ENCODE measurements around the gene UBR3. TPM values are rescaled to one million over a fixed set of nuclear protein-coding genes. Genes with fewer than 3 reads are reported as not detected.

UBR3 gene
- total RNA-seq, 4 donors from 2014 or later = 87.4 to 101 (median 97.3) TPM

GRCh38 chr2:170026361-170026760, 199.1 kb downstream of the UBR3 start:
- no peaks in the 10 kb centered on the region for H3K27me3 ChIP-seq
- no peak overlapping the region for H3K4me3 ChIP-seq
- H3K4me1 ChIP-seq = no peaks in the 10 kb centered on the region
- DNase-seq (ENCODE audit: low spot score in 2 of 2) = no peak
- TF ChIP-seq EP300 (IDR thresholded peaks at IDR 0.05) (no peak), CTCF (IDR thresholded peaks at IDR 0.05) (no peak), POLR2A (IDR thresholded peaks at IDR 0.05) (no peak)
- H3K9me3 ChIP-seq = peaks cover 0 to 6% (median 0%) of the 10 kb centered on the region in 4 donors
- no peak overlapping the region for H3K27ac ChIP-seq
- 97 to 100% methylated on average over 1 of the region's 1 CpG for WGBS, 2 donors
- H3K36me3 ChIP-seq = peaks cover 0 to 49% (median 6%) of the 10 kb centered on the region in 3 donors

- H3K36me3 ChIP-seq = peaks cover 0 to 39% (median 6%) of the 10 kb centered on the region in 3 donors
- H3K4me3 ChIP-seq = no peak overlapping the region
- peaks cover 0 to 10% (median 0%) of the 10 kb centered on the region in 4 donors for H3K9me3 ChIP-seq
- no peaks in the 10 kb centered on the region for H3K4me1 ChIP-seq
- no peaks in the 10 kb centered on the region for H3K27me3 ChIP-seq
- no peak overlapping the region for H3K27ac ChIP-seq
- no peak for DNase-seq (ENCODE audit: low spot score in 2 of 2)
- TF ChIP-seq CTCF (IDR thresholded peaks at IDR 0.05) (no peak), EP300 (IDR thresholded peaks at IDR 0.05) (no peak), POLR2A (IDR thresholded peaks at IDR 0.05) (no peak)
Measured at GRCh38 chr2:170029551-170029950, 202.3 kb downstream of the UBR3 start.

- H3K36me3 ChIP-seq = peaks cover 0 to 39% (median 6%) of the 10 kb centered on the region in 3 donors
- no peaks in the 10 kb centered on the region for H3K4me1 ChIP-seq
- H3K4me3 ChIP-seq = no peak overlapping the region
- TF ChIP-seq CTCF (IDR thresholded peaks at IDR 0.05) = no peak
- no peak for TF ChIP-seq EP300 (IDR thresholded peaks at IDR 0.05)
- TF ChIP-seq POLR2A (IDR thresholded peaks at IDR 0.05) = no peak
- no peak for DNase-seq (ENCODE audit: low spot score in 2 of 2)
- H3K9me3 ChIP-seq = peaks cover 0 to 10% (median 0%) of the 10 kb centered on the region in 4 donors
- no peaks in the 10 kb centered on the region for H3K27me3 ChIP-seq
- H3K27ac ChIP-seq = no peak overlapping the region
- WGBS, 2 donors = 86 to 89% methylated on average over 2 of the region's 2 CpGs
Measured at GRCh38 chr2:170030040-170030439, 202.8 kb downstream of the UBR3 start.

- H3K36me3 ChIP-seq = peaks cover 0 to 39% (median 6%) of the 10 kb centered on the region in 3 donors
- WGBS, 2 donors = 95 to 100% methylated on average over 1 of the region's 1 CpG
- H3K27me3 ChIP-seq = no peaks in the 10 kb centered on the region
- H3K9me3 ChIP-seq = peaks cover 0 to 10% (median 0%) of the 10 kb centered on the region in 4 donors
- no peak overlapping the region for H3K27ac ChIP-seq
- TF ChIP-seq CTCF (IDR thresholded peaks at IDR 0.05) (no peak), POLR2A (IDR thresholded peaks at IDR 0.05) (no peak), EP300 (IDR thresholded peaks at IDR 0.05) (no peak)
- no peak overlapping the region for H3K4me3 ChIP-seq
- no peak for DNase-seq (ENCODE audit: low spot score in 2 of 2)
- H3K4me1 ChIP-seq = no peaks in the 10 kb centered on the region
Measured at GRCh38 chr2:170031288-170031687, 204.0 kb downstream of the UBR3 start.

GRCh38 chr2:170034596-170034995, 207.3 kb downstream of the UBR3 start:
- Histone ChIP-seq H3K4me3 (no peak overlapping the region), H3K9me3 (peaks cover 0 to 10% (median 0%) of the 10 kb centered on the region in 4 donors), H3K36me3 (peaks cover 0 to 28% (median 3%) of the 10 kb centered on the region in 3 donors), H3K27me3 (no peaks in the 10 kb centered on the region), H3K4me1 (no peaks in the 10 kb centered on the region), H3K27ac (no peak overlapping the region)
- TF ChIP-seq EP300 (IDR thresholded peaks at IDR 0.05) (no peak), CTCF (IDR thresholded peaks at IDR 0.05) (no peak), POLR2A (IDR thresholded peaks at IDR 0.05) (no peak)
- no peak for DNase-seq (ENCODE audit: low spot score in 2 of 2)
- 70 to 72% methylated on average over 4 of the region's 4 CpGs for WGBS, 2 donors
